HepG2 (cell line): ENCODE measurements around the gene TCF20. TPM values are rescaled to one million over a fixed set of nuclear protein-coding genes. Genes with fewer than 3 reads are reported as not detected.

ENCODE experiments used
- ATAC-seq: fragments of 200-7000 bp; cut with Tn5 transposase; 3 replicates; pipeline ENCODE4 v1.9.1; 2020; ENCODE audit warnings: mild to moderate bottlenecking, moderate library complexity
- BruUV-seq: library from RNA; stranded (reverse); fragments of 400-500 nt; replicated peaks from 2 replicates; lab custom pipeline; 2021; lab: Mats Ljungman, UMichigan
- CTCF ChIA-PET: fragments of 300-600 bp; formaldehyde crosslinking; extraction: SDS; loops from one replicate; lab custom pipeline; 2021; ENCODE audit warnings: low total read pairs, inconsistent platforms, low intra/inter-chr PET ratio; lab: Yijun Ruan, JAX
- POLR2A ChIA-PET: fragments of 350-600 bp; sonication (Branson Sonifier 250); formaldehyde crosslinking; loops from one replicate; lab custom pipeline; 2020; ENCODE audit warnings: antibody characterized with exemption, inconsistent platforms; lab: Yijun Ruan, JAX
- DNase-seq: peaks from one replicate; pipeline ENCODE4 v3.0.0-alpha.2; 2015; ENCODE audit warnings: low spot score
- FAIRE-seq: peaks from 3 replicates; lab custom pipeline; 2011; peaks lifted over from hg19 to GRCh38; lab: Jason Lieb, UNC
- H2AFZ ChIP-seq: one replicate; pipeline ENCODE4 v1.6.1; 2011; ENCODE audit warnings: low read length, inconsistent platforms
- H3K27ac ChIP-seq: fragments of 300-600 bp; 3 replicates; pipeline ENCODE4 v1.8.0; 2011; ENCODE audit warnings: mixed run types, mild to moderate bottlenecking, mixed read lengths, low read length, inconsistent platforms; ENCODE audit not compliant: insufficient read depth; ENCODE audit errors: extremely low read length
- H3K27me3 ChIP-seq, 2 experiments: fragments of 200-600 bp in 1 of 2; 2 replicates in 1 of 2; 3 replicates in 1 of 2; pipeline versions ENCODE4 v1.6.0 to v1.8.0; 2011; ENCODE audit warnings: low read length in 2 of 2, mild to moderate bottlenecking in 2 of 2, moderate library complexity in 2 of 2, inconsistent platforms in 1 of 2; ENCODE audit not compliant: insufficient read depth in 2 of 2, control insufficient read depth in 1 of 2
- H3K36me3 ChIP-seq, 2 experiments: fragments of 200-600 bp in 1 of 2; replicated peaks in 1 of 2; 2 replicates in 1 of 2; 3 replicates in 1 of 2; pipeline versions ENCODE4 v1.5.1 to v1.8.0; 2011; ENCODE audit warnings: low read length in 2 of 2, inconsistent platforms in 1 of 2; ENCODE audit not compliant: insufficient read depth in 2 of 2, control insufficient read depth in 1 of 2
- H3K4me1 ChIP-seq: 2 replicates; pipeline ENCODE4 v1.5.1; 2012; ENCODE audit warnings: low read length, inconsistent platforms; ENCODE audit not compliant: insufficient read depth
- H3K4me2 ChIP-seq: 2 replicates; pipeline ENCODE4 v1.6.0; 2011; ENCODE audit warnings: low read depth, low read length, inconsistent platforms
- H3K4me3 ChIP-seq, 3 experiments: fragments of 200-600 bp in 1 of 3; sonication (generic), shearing (Covaris generic) in 1 of 3; replicated peaks in 1 of 3; 2 replicates each; pipeline ENCODE4 v1.5.1; 2011 to 2016; ENCODE audit warnings: low read length in 3 of 3, inconsistent platforms in 2 of 3, low read depth in 2 of 3, mild to moderate bottlenecking in 2 of 3, control low read depth in 1 of 3, mixed read lengths in 1 of 3; ENCODE audit not compliant: insufficient read depth in 1 of 3
- H3K79me2 ChIP-seq: one replicate; pipeline ENCODE4 v1.6.1; 2011; ENCODE audit warnings: low read length, inconsistent platforms; ENCODE audit not compliant: insufficient read depth
- H3K9ac ChIP-seq: 2 replicates; pipeline ENCODE4 v1.6.0; 2011; ENCODE audit warnings: mild to moderate bottlenecking, low read depth, low read length, inconsistent platforms; ENCODE audit not compliant: insufficient read depth
- H3K9me3 ChIP-seq: 2 replicates; pipeline ENCODE4 v1.5.1; 2012; ENCODE audit warnings: mild to moderate bottlenecking, low read length
- H4K20me1 ChIP-seq: 2 replicates; pipeline ENCODE4 v1.6.0; 2011; ENCODE audit warnings: inconsistent platforms, mild to moderate bottlenecking, low read length, moderate library complexity; ENCODE audit not compliant: insufficient read depth
- AHR ChIP-seq: IDR thresholded peaks from 2 replicates; pipeline ENCODE4 v1.6.1; 2018; ENCODE audit warnings: missing genetic modification reagents, missing compliant biosample characterization
- MTERF4 ChIP-seq: sonication (generic); formaldehyde crosslinking; IDR thresholded peaks from 2 replicates; pipeline ENCODE4 v1.8.0; 2023; ENCODE audit warnings: mild to moderate bottlenecking, missing genetic modification reagents
- TFE3 ChIP-seq: IDR thresholded peaks from 2 replicates; pipeline ENCODE4 v1.6.1; 2016
- WGBS: methylation state at CpG from one replicate; pipeline ENCODE4 v1.1.6; 2017; ENCODE audit warnings: low lambda C conversion rate; 5-methylcytosine and 5-hydroxymethylcytosine counted together
- in situ Hi-C: cut with HindIII; loops from 2 replicates; pipeline ENCODE4 v1.10.0; 2017; ENCODE audit warnings: low pct_unique_long_range_greater_than_20kb; ENCODE audit not compliant: extremely low pct_ligation_motif_present
- intact Hi-C: fragments of 100-400 bp; cut with micrococcal nuclease; formaldehyde crosslinking; loops from one replicate; pipeline ENCODE4 v1.10.0; 2022; ENCODE audit not compliant: unreplicated experiment
- polyA plus RNA-seq, 8 experiments: library from polyadenylated mRNA; depleted of rRNA in 3 of 8; stranded (reverse) in 7 of 8; unstranded in 1 of 8; fragments of >200 nt; fragmentation: Illumina TruSeq in 4 of 8; extraction: Trizol in 4 of 8; gene quantifications; 2 replicates each; pipeline versions ENCODE4 v1.2.1 to v1.2.3, GENCODE V29; 2011 to 2016; ENCODE audit warnings: low read depth in 4 of 8, missing spikeins in 1 of 8, mixed read lengths in 1 of 8; ENCODE audit not compliant: insufficient read depth in 1 of 8
- total RNA-seq, 5 experiments: library from RNA; depleted of rRNA; stranded (reverse); fragments of >200 nt; fragmentation: Illumina TruSeq; extraction: Trizol; gene quantifications; 2 replicates each; pipeline ENCODE4 v1.2.3, GENCODE V29; 2016; ENCODE audit warnings: low read depth in 1 of 5

The TCF20 gene
- total and polyA plus RNA-seq, 2 of the 13 experiments (the other 11 are each of a cell fraction or from before 2014, with no cell fraction given): 12.8 to 23.7 TPM

- POLR2A ChIA-PET: no interaction called here
Observed at GRCh38 chr22:42309865-42310264, 39.4 kb upstream of the TCF20 start.

More at GRCh38 chr22:42309865-42310264, 39.4 kb upstream of the TCF20 start:
- H3K4me2 ChIP-seq: no peak overlapping the region
- TF ChIP-seq TFE3 (no peak), MTERF4 (CRISPR knock-in tag) (no peak), AHR (CRISPR knock-in tag) (no peak)
- no peak overlapping the region for H3K9ac ChIP-seq
- no peaks in the 10 kb centered on the region for H4K20me1 ChIP-seq
- H3K27ac ChIP-seq: no peak overlapping the region
- H2AFZ ChIP-seq: no peak overlapping the region
- H3K4me3 ChIP-seq: no peak overlapping the region
- no peaks in the 10 kb centered on the region for H3K9me3 ChIP-seq
- ATAC-seq: no peak
- H3K4me1 ChIP-seq: peaks cover 45% of the 10 kb centered on the region
- no TSS peak for BruUV-seq
- intact Hi-C loops: no loop called here
- H3K27me3 ChIP-seq: peaks cover 3 to 49% of the 10 kb centered on the region in 2 experiments; a peak in 4 of 5 replicates
- no peaks in the 10 kb centered on the region for H3K36me3 ChIP-seq
- WGBS: 31% methylated on average over 3 of the region's 3 CpGs
- in situ Hi-C loops: loop anchor here (5.0 kb wide), 1 partner anchor 138 kb away; no protein-coding TSS in a partner anchor
- DNase-seq: no peak
- CTCF ChIA-PET: no interaction called here
- H3K79me2 ChIP-seq: no peaks in the 10 kb centered on the region
- no peak for FAIRE-seq
